Measurements from ENCODE around the gene ZC3H10. TPM values are rescaled to one million over a fixed set of nuclear protein-coding genes. Genes with fewer than 3 reads are reported as not detected.

The ZC3H10 gene
- total RNA-seq, 1 experiment from 2014 or later, result 4.4 TPM

DNA sequence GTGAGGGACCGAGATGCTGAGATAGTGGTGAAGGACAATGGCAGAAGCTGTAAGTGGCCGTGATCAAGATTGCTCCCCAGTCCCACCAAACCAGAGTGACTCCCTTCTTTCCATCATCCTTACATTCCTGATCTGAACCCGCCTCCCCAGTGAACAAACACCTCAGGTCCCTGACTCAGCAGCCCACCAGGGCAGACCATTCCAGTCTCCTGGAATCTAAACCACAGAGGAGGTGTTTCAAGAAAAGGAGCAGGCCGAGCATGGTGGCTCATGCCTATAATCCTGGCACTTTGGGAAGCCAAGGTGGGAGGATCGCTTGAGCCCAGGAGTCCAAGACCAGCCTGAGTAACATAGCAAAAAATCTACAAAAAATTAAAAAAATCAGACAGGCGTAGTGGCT lies 31.5 kb upstream of the ZC3H10 start:
- intact Hi-C loops (cut with micrococcal nuclease; ENCODE audit: unreplicated experiment), result no loop called here
- POLR2A ChIA-PET (ENCODE audit: unreplicated experiment), result no interaction called here
- BruUV-seq (replicated peaks), result no TSS peak
- peaks cover 33% of the 10 kb centered on the region for H3K79me2 ChIP-seq (ENCODE audit: low read depth)
- TF ChIP-seq, protein P1, sequence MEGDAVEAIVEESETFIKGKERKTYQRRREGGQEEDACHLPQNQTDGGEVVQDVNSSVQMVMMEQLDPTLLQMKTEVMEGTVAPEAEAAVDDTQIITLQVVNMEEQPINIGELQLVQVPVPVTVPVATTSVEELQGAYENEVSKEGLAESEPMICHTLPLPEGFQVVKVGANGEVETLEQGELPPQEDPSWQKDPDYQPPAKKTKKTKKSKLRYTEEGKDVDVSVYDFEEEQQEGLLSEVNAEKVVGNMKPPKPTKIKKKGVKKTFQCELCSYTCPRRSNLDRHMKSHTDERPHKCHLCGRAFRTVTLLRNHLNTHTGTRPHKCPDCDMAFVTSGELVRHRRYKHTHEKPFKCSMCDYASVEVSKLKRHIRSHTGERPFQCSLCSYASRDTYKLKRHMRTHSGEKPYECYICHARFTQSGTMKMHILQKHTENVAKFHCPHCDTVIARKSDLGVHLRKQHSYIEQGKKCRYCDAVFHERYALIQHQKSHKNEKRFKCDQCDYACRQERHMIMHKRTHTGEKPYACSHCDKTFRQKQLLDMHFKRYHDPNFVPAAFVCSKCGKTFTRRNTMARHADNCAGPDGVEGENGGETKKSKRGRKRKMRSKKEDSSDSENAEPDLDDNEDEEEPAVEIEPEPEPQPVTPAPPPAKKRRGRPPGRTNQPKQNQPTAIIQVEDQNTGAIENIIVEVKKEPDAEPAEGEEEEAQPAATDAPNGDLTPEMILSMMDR (conservative IDR thresholded peaks at IDR 0.05), result no peak
- TF ChIP-seq EZH2 (IDR thresholded peaks at IDR 0.05; ENCODE audit: low read depth), result no peak
- no peak for DNase-seq
- H3K27ac ChIP-seq, result no peak overlapping the region
- peaks cover 35% of the 10 kb centered on the region for H3K4me1 ChIP-seq (replicated peaks; ENCODE audit: insufficient read depth)
- H3K9me3 ChIP-seq (ENCODE audit: insufficient read depth, low read depth), result no peaks in the 10 kb centered on the region
- H3K4me2 ChIP-seq, result peak overlapping the region; percentile 55
- no peaks in the 10 kb centered on the region for H3K27me3 ChIP-seq (ENCODE audit: insufficient read depth, low read depth)
- H3F3A ChIP-seq (ENCODE audit: insufficient read depth, low read depth), result peaks cover 14% of the 10 kb centered on the region; the same call in 1 of the 2 replicates
- peaks cover 23% of the 10 kb centered on the region for H3K36me3 ChIP-seq (ENCODE audit: low read depth)
- peaks cover 6% of the 10 kb centered on the region; the same call in 1 of the 2 replicates for H4K20me1 ChIP-seq (ENCODE audit: insufficient read depth)
- CTCF ChIA-PET, result no interaction called here
- H3K9me2 ChIP-seq (ENCODE audit: insufficient read depth), result no peaks in the 10 kb centered on the region
- H2AFZ ChIP-seq, result no peak overlapping the region
- no peak overlapping the region for H3K4me3 ChIP-seq

DNA sequence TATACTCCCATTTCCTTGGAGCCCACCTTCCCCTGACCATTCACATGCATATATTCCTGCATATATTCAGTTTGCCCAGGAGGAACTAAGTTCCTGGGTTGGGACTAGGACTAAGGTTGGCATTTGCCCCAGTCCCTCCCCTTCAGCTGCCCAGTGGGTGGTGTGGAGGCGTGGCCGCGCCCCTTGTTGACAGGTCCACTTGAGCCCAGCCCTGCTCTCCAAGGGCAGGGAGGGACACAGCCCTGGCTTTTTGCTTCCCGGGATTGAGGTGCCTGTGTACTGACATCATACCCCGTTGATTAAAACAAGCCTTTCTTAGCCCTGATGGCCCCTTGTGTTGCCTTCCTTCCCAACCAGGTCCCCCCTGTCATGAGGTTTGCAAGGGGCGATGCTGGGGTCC lies 30.8 kb upstream of the ZC3H10 start:
- Histone ChIP-seq H3K9me2 (ENCODE audit: insufficient read depth) (no peaks in the 10 kb centered on the region), H3K4me2 (peak overlapping the region; percentile 55; the same call in 1 of the 2 replicates), H3K27me3 (ENCODE audit: insufficient read depth, low read depth) (no peaks in the 10 kb centered on the region), H3K9me3 (ENCODE audit: insufficient read depth, low read depth) (no peaks in the 10 kb centered on the region), H3F3A (ENCODE audit: insufficient read depth, low read depth) (peaks cover 16% of the 10 kb centered on the region; the same call in 1 of the 2 replicates), H2AFZ (no peak overlapping the region), H3K79me2 (ENCODE audit: low read depth) (peaks cover 26% of the 10 kb centered on the region), H4K20me1 (ENCODE audit: insufficient read depth) (peaks cover under 1% of the 10 kb centered on the region; the same call in 1 of the 2 replicates), H3K4me3 (no peak overlapping the region), H3K4me1 (replicated peaks; ENCODE audit: insufficient read depth) (peaks cover 29% of the 10 kb centered on the region), H3K27ac (no peak overlapping the region), H3K36me3 (ENCODE audit: low read depth) (peaks cover 23% of the 10 kb centered on the region)
- TF ChIP-seq, protein P1 (conservative IDR thresholded peaks at IDR 0.05), result no peak
- TF ChIP-seq EZH2 (IDR thresholded peaks at IDR 0.05; ENCODE audit: low read depth), result no peak
- intact Hi-C loops (cut with micrococcal nuclease; ENCODE audit: unreplicated experiment), result no loop called here
- POLR2A ChIA-PET (ENCODE audit: unreplicated experiment), result no interaction called here
- no TSS peak for BruUV-seq (replicated peaks)
- peak; percentile 40 to 47 for DNase-seq
- CTCF ChIA-PET, result no interaction called here

DNA sequence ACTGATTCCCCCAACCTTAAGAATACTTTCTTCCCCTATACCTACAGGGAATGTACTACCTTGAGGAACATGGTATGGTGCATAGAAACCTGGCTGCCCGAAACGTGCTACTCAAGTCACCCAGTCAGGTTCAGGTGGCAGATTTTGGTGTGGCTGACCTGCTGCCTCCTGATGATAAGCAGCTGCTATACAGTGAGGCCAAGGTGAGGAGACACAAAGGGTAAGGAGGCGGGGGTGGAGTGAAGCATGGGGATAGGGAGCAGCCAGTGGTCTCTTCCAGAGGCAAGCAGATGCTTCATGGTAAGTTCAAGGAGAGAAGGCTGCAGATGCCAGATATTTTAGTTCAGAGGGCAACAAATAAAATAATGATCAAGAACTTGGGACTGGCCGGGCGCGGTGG lies 20.3 kb upstream of the ZC3H10 start:
- no peak for DNase-seq
- Histone ChIP-seq H4K20me1 (ENCODE audit: insufficient read depth) (no peaks in the 10 kb centered on the region), H3K4me1 (replicated peaks; ENCODE audit: insufficient read depth) (peaks cover under 1% of the 10 kb centered on the region), H3K79me2 (ENCODE audit: low read depth) (no peaks in the 10 kb centered on the region), H3K4me3 (no peak overlapping the region), H3K4me2 (no peak overlapping the region), H3K9me2 (ENCODE audit: insufficient read depth) (no peaks in the 10 kb centered on the region), H3K27me3 (ENCODE audit: insufficient read depth, low read depth) (no peaks in the 10 kb centered on the region), H3K36me3 (ENCODE audit: low read depth) (peaks cover 23% of the 10 kb centered on the region), H3K27ac (no peak overlapping the region), H3F3A (ENCODE audit: insufficient read depth, low read depth) (peaks cover 20% of the 10 kb centered on the region; the same call in 1 of the 2 replicates), H3K9me3 (ENCODE audit: insufficient read depth, low read depth) (no peaks in the 10 kb centered on the region), H2AFZ (no peak overlapping the region)
- intact Hi-C loops (cut with micrococcal nuclease; ENCODE audit: unreplicated experiment), result no loop called here
- BruUV-seq (replicated peaks), result no TSS peak
- POLR2A ChIA-PET (ENCODE audit: unreplicated experiment), result no interaction called here
- TF ChIP-seq, protein P1 (conservative IDR thresholded peaks at IDR 0.05), result no peak
- no peak for TF ChIP-seq EZH2 (IDR thresholded peaks at IDR 0.05; ENCODE audit: low read depth)
- CTCF ChIA-PET, result no interaction called here
